K562 (cell line): Measurements from ENCODE around the gene ADIPOQ. TPM values are rescaled to one million over a fixed set of nuclear protein-coding genes. Genes with fewer than 3 reads are reported as not detected.

Experiments used
- AFF1 ChIP-seq, 2 experiments: fragments of 450-650 bp; IDR thresholded peaks; 2 replicates each; pipeline ENCODE4 v1.6.1; 2018; ENCODE audit warnings: mild to moderate bottlenecking in 2 of 2, low read depth in 1 of 2; ENCODE audit not compliant: partially characterized antibody in 2 of 2
- ASH1L ChIP-seq: fragments of 450-650 bp; IDR thresholded peaks from 2 replicates; pipeline ENCODE4 v1.6.1; 2018; ENCODE audit warnings: borderline replicate concordance, mild to moderate bottlenecking, low read depth; ENCODE audit not compliant: partially characterized antibody
- CBX5 ChIP-seq: IDR thresholded peaks from 2 replicates; pipeline ENCODE4 v1.6.1; 2014; ENCODE audit warnings: low read depth, borderline replicate concordance
- CHAMP1 ChIP-seq: fragments of 450-650 bp; IDR thresholded peaks from 2 replicates; pipeline ENCODE4 v1.6.1; 2016; ENCODE audit warnings: mild to moderate bottlenecking
- CREB3L1 ChIP-seq: fragments of 450-650 bp; IDR thresholded peaks from 2 replicates; pipeline ENCODE4 v1.6.1; 2014; ENCODE audit warnings: low read depth, mild to moderate bottlenecking, moderate library complexity, borderline replicate concordance
- CTBP1 ChIP-seq: fragments of 450-650 bp; IDR thresholded peaks from 2 replicates; pipeline ENCODE4 v1.6.1; 2016; ENCODE audit warnings: borderline replicate concordance
- FOXK2 ChIP-seq, 2 experiments: fragments of 450-650 bp; IDR thresholded peaks in 1 of 2; conservative IDR thresholded peaks in 1 of 2; 2 replicates each; pipeline ENCODE4 v1.6.1; 2016; ENCODE audit warnings: low read depth in 2 of 2, mild to moderate bottlenecking in 1 of 2
- MBD2 ChIP-seq: sonication (generic); IDR thresholded peaks from 2 replicates; pipeline ENCODE4 v1.6.1; 2016; ENCODE audit warnings: low read depth, borderline replicate concordance
- MCM5 ChIP-seq: fragments of 450-650 bp; IDR thresholded peaks from 2 replicates; pipeline ENCODE4 v1.6.1; 2016; ENCODE audit warnings: low read depth
- MYC ChIP-seq, 2 experiments: fragments of 250-450 bp in 1 of 2; sonication (Bioruptor Pico) in 1 of 2; IDR thresholded peaks; 2 replicates each; pipeline versions ENCODE4 v1.5.1 to v1.6.1; 2012 to 2021; ENCODE audit warnings: low read depth in 2 of 2, borderline replicate concordance in 1 of 2, improper control_type of control experiment in 1 of 2, low read length in 1 of 2, mild to moderate bottlenecking in 1 of 2, moderate library complexity in 1 of 2
- NRF1 ChIP-seq, 2 experiments: fragments of 450-650 bp; IDR thresholded peaks in 1 of 2; conservative IDR thresholded peaks in 1 of 2; 2 replicates each; pipeline ENCODE4 v1.6.1; 2014; ENCODE audit warnings: mild to moderate bottlenecking in 2 of 2
- POLR2G ChIP-seq: fragments of 200-400 bp; formaldehyde crosslinking; IDR thresholded peaks from 2 replicates; pipeline ENCODE4 v1.6.1; 2017; ENCODE audit warnings: low read depth, mild to moderate bottlenecking, antibody characterized with exemption, low read length, moderate library complexity
- POLR3G ChIP-seq: IDR thresholded peaks from 2 replicates; pipeline ENCODE4 v1.6.1; 2011; ENCODE audit not compliant: insufficient read length, insufficient replicate concordance; ENCODE audit errors: extremely low read depth
- SMAD2 ChIP-seq: fragments of 150-350 bp; IDR thresholded peaks from 2 replicates; pipeline ENCODE4 v1.6.1; 2014; ENCODE audit warnings: low read depth, mild to moderate bottlenecking, low read length
- TCFL5 ChIP-seq: fragments of 250-450 bp; sonication (Bioruptor Pico); conservative IDR thresholded peaks from 2 replicates; pipeline ENCODE4 v1.6.1; 2021; ENCODE audit warnings: mild to moderate bottlenecking, moderate library complexity, matching md5 sums
- ZBTB7A ChIP-seq: IDR thresholded peaks from 2 replicates; pipeline ENCODE4 v1.6.1; 2011; ENCODE audit warnings: low read depth, mild to moderate bottlenecking, low read length, moderate library complexity, borderline replicate concordance; ENCODE audit not compliant: control insufficient read depth
- ZKSCAN8 ChIP-seq: fragments of 200-800 bp; sonication (Bioruptor generic); IDR thresholded peaks from 2 replicates; pipeline ENCODE4 v1.6.1; 2016; ENCODE audit warnings: missing genetic modification characterization, missing compliant biosample characterization
- ZNF354B ChIP-seq: fragments of 250-450 bp; sonication (Bioruptor Pico); IDR thresholded peaks from 2 replicates; pipeline ENCODE4 v1.4.0; 2020
- ZNF384 ChIP-seq: IDR thresholded peaks from 2 replicates; pipeline ENCODE4 v1.6.1; 2012; ENCODE audit warnings: low read depth, low read length, improper control_type of control experiment
- polyA plus RNA-seq, 8 experiments: library from polyadenylated mRNA; depleted of rRNA in 4 of 8; stranded (reverse) in 5 of 8; unstranded in 3 of 8; fragments of >200 nt; fragmentation: Nextera tagmentation in 2 of 8; fragmentation: Illumina TruSeq in 1 of 8; extraction: Ambion mirVana in 2 of 8; extraction: Trizol in 1 of 8; gene quantifications; 2 replicates each; pipeline versions ENCODE4 v1.2.1 to v1.2.3, GENCODE V29; 2011 to 2014; ENCODE audit warnings: inconsistent platforms in 1 of 8, missing spikeins in 1 of 8
- total RNA-seq, 7 experiments: library from RNA; depleted of rRNA in 6 of 7; stranded (reverse); fragments of >200 nt in 6 of 7; fragmentation: Illumina TruSeq in 2 of 7; extraction: Trizol in 2 of 7; gene quantifications; 2 replicates each; pipeline versions ENCODE4 v1.2.1 to v1.2.3, GENCODE V29; 2011 to 2021; ENCODE audit warnings: low replicate concordance in 1 of 7

ADIPOQ gene
- total and polyA plus RNA-seq, 9 of the 15 experiments (the other 6 are each of a cell fraction or from before 2014, with no cell fraction given) = 0.01 to 0.04 (median 0.03) TPM; not detected in 4

- TF ChIP-seq ZNF384 (peak; percentile 59; the same call in 1 of the 2 replicates), SMAD2 (no peak), CHAMP1 (no peak), ZKSCAN8 (CRISPR knock-in tag) (peak; percentile 31; the same call in 1 of the 2 replicates), AFF1 (IDR thresholded peaks at IDR 0.05; ENCODE audit: low read depth in 1 of 2, partially characterized antibody in 2 of 2) (no peak), TCFL5 (no peak), CREB3L1 (no peak), FOXK2 (conservative IDR thresholded peaks at IDR 0.05 in 1 of 2, IDR thresholded peaks at IDR 0.05 in 1 of 2; ENCODE audit: low read depth in 2 of 2) (no peak), MYC (IDR thresholded peaks at IDR 0.05; ENCODE audit: low read depth, low read length) (no peak), MYC (CRISPR knock-in tag; IDR thresholded peaks at IDR 0.05; ENCODE audit: borderline replicate concordance, low read depth) (no peak), POLR3G (no peak), CBX5 (no peak), ZBTB7A (no peak), MBD2 (no peak), ASH1L (no peak), MCM5 (no peak), CTBP1 (no peak), ZNF354B (CRISPR knock-in tag) (no peak), POLR2G (no peak), NRF1 (conservative IDR thresholded peaks at IDR 0.05 in 1 of 2, IDR thresholded peaks at IDR 0.05 in 1 of 2) (no peak)
Measured at GRCh38 chr3:186882150-186882524, 39.6 kb downstream of the ADIPOQ start (continued).
